ENCODE results near the gene NOXO1.
"Not testable (repeated sequence)": the region's sequence is repeated elsewhere in the genome, so short reads cannot be mapped to it uniquely, and the experiment has no call there.

The NOXO1 gene

GRCh38 chr16:1981398-1981836 is at the start of gene NOXO1:
NOXO1 (minus strand) TSS chr16:1981469; CDS start chr16:1981179, 290 bp downstream.
- DNase-seq = no peak

GRCh38 chr16:2030036-2030435 is 48.8 kb upstream of the NOXO1 start:
- DNase-seq = no peak

- DNase-seq = no peak
Observed at GRCh38 chr16:2029350-2029749, 48.1 kb upstream of the NOXO1 start.

- no peak for DNase-seq
Observed at GRCh38 chr16:2028620-2029220, 47.5 kb upstream of the NOXO1 start.

- DNase-seq = no peak
Observed at GRCh38 chr16:2028146-2028545, 46.9 kb upstream of the NOXO1 start.

- DNase-seq = no peak
Observed at GRCh38 chr16:2027024-2028010, 46.0 kb upstream of the NOXO1 start.

- DNase-seq = no peak
Observed at GRCh38 chr16:2026461-2027023, 45.3 kb upstream of the NOXO1 start, which contains the start of gene NHERF2. NHERF2 (plus strand) TSS chr16:2026902; CDS start chr16:2027006, 104 bp downstream.

- DNase-seq = no peak
Observed at GRCh38 chr16:2025878-2026460, 44.7 kb upstream of the NOXO1 start.

GRCh38 chr16:2025251-2025650 is 44.0 kb upstream of the NOXO1 start:
- no peak for DNase-seq

GRCh38 chr16:2024032-2024420 is 42.8 kb upstream of the NOXO1 start:
- DNase-seq = no peak

GRCh38 chr16:2023092-2024031 is 42.1 kb upstream of the NOXO1 start:
- DNase-seq = no peak

GRCh38 chr16:2022723-2023091 is 41.4 kb upstream of the NOXO1 start:
- no peak for DNase-seq

GRCh38 chr16:2019921-2020831 is 38.9 kb upstream of the NOXO1 start:
- DNase-seq = no peak

GRCh38 chr16:2019518-2019920 is 38.2 kb upstream of the NOXO1 start, which contains the start of gene NPW:
NPW (plus strand) TSS chr16:2019785.
- no peak for DNase-seq

- no peak for DNase-seq
Observed at GRCh38 chr16:2016407-2016922, 35.2 kb upstream of the NOXO1 start.

- no peak for DNase-seq
Observed at GRCh38 chr16:2015947-2016208, 34.6 kb upstream of the NOXO1 start.

- DNase-seq = no peak
Observed at GRCh38 chr16:2015117-2015946, 34.1 kb upstream of the NOXO1 start.

- DNase-seq = no peak
Observed at GRCh38 chr16:2013527-2013926, 32.3 kb upstream of the NOXO1 start.

GRCh38 chr16:2011726-2012125 is 30.5 kb upstream of the NOXO1 start:
- not testable (repeated sequence) for DNase-seq

Data from NCI-H1048 (cell line).